GM18873 (cell line): ENCODE data around the gene TUBE1.
A peak's percentile ranks its signal among the peaks of the same experiment; 100 is the strongest.

ENCODE experiments used
- ATAC-seq: cut with Tn5 transposase; IDR thresholded peaks from one replicate; pipeline ENCODE4 v1.9.1; 2021; ENCODE audit warnings: mild to moderate bottlenecking, moderate library complexity, moderate number of reproducible peaks; ENCODE audit not compliant: unreplicated experiment, low FRiP score

TUBE1 gene

DNA sequence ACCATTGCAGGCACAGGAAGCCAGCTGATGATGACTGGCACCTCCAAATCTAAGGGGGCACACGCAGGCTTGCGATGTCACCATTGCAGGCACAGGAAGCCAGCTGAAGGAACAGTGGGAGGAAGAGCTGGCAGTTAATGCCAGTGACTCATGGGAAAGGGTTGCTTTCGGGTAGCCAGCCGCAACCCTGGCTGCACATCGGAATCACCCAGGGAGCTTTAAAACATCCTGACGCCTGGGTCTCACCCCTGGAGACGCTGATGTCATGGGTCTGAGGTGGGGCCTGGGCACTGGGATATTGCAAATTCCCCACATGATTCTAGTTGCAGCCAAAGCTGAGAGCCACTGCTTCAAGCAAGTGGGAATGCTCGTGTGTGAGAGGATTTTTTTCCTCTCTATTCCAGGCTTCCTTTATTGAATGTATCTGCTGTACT lies 49.5 kb downstream of the TUBE1 start:
- ATAC-seq = no peak

DNA sequence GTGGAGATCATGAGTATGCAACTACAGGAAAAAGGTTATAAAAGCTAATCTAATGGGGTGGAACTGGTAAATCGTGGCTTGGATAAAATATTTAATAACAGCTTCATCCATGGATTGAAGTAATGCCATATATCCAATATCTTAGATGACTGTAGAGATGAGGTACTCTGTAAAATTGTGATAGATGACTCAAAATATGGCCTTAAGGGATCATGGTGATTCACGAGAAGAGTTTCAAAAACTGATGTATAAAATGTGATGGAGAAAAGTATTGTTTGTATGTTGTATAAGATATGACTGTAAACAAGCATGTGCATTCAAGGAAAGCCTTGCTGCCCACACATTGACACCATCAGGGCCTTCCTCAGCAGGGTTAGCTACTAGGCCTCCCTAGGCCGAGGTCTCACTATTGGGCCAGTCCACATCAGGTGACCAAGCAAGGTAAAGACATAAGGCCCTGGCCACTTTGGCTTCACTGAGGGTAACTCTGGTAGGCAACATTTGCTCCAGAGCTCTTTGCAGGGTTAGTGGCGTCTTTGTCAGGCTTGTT lies 51.1 kb downstream of the TUBE1 start:
- ATAC-seq = no peak

DNA sequence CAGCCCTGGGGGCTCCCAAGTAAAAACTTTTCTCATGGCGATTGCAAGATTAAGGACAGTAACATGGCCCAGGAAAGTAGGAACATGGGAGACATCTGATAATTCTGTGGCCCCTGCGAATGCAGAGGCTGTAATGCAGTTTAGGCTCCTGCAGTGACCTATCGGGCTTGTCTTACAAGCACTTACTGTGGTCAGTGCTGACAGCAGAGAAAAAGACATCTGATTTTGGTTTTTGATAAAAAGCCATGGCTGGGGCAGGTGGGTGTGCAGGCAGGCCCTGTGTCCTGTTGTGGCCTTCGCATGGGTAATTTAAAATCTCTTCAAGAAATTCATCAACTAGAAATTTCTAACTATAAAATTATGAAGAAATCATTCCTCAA lies 52.7 kb downstream of the TUBE1 start:
- no peak for ATAC-seq

DNA sequence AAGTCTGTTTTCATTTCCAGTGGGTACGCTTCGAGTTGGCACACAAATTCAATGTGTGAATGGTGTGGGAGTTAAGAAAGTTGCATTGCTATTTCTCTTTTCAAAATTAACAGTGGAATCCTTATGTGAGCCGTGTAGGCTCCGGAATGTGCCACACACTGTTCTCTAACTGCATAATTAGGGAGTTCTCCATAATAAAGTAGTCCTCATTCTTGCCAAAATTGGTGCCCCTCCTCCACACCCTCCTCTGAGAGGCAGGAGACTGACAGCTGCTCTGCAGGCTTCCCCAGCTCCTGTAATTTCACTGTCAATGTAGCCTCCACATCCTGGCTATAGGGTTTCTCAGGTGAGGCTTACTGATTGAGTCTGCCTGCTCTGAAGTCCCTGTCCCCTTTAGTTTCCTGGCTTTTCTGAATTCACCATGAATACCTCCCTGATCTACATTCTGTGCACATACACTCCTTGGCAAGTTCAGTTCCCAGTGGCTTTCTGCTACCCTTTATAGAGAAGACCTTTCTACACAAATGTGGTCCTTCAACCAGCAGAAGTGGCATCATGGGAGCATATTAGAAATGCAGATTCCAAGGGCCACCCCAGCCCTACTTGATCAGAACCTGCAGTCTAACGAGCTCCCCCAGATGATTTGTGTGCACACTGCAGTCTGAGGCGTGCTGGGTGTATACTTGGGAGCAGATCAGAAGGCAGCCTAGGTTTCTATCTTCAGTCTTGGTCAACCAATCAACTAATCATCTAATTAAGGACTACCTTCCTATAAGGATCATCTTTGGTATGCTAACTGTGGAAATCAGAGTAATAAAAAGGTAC lies 53.3 kb downstream of the TUBE1 start:
- ATAC-seq = no peak

DNA sequence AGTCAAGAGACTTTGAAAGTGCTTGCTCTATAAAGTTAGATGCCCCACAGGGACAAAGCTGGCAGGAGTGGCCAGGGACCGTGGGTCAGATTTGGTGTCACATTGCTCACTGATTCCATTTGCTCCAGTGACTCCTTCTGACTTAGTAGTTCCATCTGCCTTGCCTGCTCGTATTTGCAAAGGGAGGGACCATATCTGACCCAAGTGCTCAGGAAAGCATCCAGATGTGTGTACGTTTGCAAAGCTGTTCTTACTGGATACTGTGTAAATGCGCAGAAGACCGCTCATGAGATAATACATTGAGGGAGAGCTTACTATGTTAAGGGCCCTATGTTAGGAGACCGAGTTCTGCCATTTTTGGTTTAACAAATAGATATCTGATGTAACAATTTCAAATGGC lies 54.6 kb downstream of the TUBE1 start:
- no peak for ATAC-seq

DNA sequence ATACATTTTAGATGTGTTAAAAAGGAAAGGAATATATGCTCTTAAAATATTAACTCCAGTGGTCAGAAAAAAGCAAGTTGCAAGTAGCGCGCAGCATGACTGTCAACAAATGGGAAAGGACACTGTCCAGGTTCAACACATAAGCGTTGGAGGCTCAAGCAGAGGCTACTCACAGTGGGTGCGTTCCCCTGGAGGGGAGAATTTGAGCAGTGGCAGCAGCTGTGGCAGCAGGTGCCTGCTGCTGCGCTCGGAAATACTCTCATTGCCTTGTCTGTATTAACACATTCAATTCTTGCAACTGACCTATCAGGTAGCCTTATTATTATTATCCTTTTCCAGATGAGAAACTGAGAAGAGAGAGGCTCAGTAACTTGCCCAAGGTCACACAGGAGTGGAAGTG lies 55.3 kb downstream of the TUBE1 start:
- no peak for ATAC-seq

DNA sequence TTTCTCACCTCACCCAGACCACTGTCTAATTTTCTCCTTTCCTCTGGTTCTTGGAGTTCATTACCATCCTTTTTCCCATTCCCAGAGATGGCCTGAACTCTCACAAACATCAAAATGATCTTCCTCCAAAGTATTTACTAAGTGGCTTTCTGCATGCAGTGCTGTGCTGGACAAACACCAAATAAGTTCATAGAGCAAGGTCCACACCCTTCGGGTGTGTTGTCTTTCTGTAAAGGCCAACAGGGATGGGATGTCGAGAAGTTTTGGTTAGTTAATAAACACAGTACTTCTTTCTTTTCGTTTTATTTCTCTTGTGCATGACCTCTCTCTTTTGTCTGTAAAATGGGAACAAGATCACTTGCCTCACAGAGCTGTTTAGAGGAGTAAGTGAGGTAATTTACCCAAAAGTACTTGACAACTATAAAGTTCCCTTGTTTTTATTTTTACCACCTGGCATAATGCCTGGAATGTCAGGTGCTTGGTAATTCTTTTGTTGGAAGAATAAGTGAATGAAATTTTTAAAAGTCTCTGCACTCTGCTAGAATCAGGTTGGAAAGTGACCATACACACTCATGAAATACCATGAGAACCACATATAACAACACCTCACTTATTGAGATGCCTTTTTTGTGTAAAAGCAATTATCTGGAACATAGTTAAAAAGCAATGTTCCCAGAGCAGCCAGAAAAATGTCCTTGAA lies 56.2 kb downstream of the TUBE1 start:
- no peak for ATAC-seq

DNA sequence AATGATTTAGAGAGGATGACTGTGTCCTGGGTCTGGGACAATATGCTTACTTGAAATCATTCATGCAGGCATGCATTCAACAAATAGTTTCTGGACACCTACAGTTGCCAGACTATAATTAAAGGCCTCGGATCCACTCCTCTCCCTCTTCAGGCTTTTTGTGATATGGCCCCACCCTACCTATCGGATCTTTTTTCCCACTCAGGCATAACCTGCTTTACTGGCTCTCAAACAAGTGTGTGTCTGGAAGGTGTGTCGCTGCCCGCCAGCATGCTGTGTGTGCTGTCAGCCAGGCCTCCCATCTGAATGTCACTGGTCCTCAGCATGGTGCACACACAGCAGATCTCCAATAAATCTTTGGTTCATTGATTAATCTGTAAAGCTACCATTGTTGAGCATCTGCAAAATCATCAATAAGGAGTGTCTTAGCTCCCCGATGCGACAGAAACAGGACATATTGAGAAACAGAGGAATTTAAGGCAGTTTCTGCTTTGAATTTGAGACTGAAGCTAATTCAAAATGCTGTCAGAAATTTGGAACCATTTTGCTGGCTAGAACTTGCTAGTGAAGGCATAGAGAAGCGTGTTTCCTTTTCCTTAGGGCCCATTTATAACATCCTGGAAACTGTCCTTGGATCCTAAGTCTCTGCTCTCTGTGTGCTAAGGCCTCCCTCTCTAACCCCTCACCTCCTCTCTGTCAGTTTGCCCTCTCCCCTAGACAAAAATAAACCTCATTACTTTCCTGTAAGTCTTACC lies 56.9 kb downstream of the TUBE1 start:
- ATAC-seq = no peak

DNA sequence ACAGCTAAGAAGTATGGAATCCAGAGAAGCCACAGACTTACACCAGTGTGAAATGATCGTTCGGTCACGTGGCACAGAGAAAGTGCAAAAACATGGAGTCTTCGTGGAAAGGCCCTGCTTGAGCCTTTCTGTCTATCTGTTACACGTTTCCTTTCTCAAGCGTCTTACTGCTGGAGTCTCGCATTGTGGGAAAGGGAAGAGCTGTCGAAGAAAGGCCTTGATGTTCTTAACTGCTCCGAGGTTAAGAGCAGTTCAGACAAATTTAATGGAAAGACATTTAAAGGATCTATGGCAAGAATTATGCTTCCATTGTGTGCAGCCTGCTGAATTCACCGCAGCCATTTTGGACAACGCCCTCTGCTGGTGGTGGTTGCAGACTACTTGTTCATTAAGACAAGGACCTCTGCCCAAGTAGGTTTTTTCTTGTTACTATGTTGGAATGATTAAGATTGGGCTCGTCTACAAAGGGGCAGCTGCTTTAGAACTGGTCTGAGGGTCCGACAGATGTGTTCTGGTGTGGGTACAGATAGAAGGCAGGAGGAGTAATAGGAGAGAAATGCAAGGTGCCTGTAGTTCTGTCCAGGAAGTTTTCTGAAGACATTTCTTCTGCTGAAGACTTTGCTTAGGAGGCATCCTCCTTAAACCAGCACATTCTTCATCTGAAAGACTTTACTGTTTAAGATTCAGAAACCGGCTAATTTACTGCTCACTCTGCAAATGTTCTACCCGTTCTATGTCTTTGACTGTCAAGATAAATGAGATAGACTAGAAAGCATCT lies 58.0 kb downstream of the TUBE1 start:
- peak; percentile 67 for ATAC-seq

DNA sequence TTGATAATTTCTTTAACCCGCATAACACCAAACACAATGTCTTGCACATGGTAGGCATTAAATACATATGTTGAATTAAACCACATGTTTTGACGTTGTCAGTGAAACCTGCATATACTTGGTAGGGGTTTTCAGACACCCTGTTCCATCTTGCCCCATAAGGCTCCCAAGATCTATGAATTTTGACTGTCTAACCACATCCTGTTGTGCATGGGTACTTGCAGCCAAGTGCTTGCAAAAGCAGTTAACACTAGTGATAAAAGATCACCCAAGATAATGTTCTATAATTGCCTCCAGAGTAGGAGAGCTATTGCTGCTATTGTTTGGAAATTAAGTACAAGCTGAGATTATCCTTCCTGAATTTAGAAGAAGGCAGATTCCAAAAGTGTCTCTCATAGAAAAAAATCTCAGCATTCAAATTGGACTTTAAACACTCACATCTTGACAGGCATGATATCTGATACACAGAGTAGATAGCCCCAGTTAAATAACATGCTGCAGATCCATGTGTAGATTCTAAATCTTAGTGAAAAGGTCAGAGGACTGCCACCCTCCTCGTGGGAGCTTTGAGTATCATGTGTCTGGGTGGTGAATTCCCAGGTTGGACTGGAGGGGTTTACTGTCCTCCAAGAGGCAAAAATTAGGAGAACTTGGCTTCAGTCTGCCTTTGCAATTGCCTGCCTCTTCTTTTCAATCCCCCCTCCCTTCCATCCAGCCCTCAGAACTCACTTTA lies 59.2 kb downstream of the TUBE1 start:
- no peak for ATAC-seq

DNA sequence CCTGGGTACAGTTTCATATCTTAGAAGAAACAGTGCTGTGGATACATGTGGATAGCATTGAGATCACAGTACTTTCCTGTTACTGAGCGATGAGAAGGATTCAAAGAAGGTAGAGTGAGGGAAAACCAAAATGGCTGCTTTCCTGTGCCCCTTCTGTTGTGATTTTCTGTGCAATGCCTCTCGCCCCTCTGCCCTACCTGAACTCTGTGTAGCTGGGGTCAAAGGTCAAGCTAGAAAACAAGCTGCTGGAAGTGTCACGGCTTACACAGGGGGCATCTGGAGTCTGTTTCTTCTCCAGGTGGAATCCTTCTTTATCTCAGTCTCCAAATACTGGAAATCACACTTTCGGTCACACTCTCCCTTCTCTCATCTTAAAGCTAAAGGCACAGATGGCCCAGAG lies 60.3 kb downstream of the TUBE1 start:
- ATAC-seq = no peak

DNA sequence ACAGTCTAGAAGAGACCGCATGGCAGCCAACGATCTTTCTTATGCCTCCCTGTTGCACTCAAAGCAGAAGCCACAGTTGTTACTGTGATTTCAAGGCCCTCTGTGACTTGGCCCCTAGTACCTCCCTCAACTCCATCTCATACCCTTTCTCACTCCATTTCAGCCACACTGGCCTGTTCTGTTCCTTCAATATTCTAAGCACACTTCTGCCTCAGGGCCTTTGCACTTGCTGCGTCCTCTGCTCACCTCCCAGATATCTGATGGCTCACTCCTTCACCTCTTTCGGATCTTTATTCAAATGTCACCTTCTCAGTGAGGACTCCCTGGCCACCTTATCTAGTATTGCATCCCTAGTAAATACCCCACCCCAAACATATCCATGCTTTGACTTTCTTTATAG lies 62.8 kb downstream of the TUBE1 start:
- no peak for ATAC-seq

DNA sequence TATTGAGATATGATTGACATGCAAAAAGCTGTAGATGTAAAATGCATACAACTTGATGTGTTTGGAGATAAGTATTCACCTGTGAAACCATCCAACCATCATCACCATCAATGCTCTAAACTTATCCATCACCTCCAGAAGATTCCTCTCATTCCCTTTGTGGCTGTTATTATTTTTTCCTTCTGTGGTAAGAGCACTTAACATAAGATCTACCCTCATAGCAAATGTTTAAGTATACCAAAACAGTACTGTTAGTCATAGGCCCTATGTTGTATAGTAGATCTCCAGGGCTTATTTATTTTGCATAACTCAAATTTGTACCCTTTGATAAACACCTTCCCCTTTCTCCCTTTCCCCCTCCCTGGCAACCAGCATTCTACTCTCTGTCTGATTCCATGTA lies 64.5 kb downstream of the TUBE1 start:
- ATAC-seq = no peak

DNA sequence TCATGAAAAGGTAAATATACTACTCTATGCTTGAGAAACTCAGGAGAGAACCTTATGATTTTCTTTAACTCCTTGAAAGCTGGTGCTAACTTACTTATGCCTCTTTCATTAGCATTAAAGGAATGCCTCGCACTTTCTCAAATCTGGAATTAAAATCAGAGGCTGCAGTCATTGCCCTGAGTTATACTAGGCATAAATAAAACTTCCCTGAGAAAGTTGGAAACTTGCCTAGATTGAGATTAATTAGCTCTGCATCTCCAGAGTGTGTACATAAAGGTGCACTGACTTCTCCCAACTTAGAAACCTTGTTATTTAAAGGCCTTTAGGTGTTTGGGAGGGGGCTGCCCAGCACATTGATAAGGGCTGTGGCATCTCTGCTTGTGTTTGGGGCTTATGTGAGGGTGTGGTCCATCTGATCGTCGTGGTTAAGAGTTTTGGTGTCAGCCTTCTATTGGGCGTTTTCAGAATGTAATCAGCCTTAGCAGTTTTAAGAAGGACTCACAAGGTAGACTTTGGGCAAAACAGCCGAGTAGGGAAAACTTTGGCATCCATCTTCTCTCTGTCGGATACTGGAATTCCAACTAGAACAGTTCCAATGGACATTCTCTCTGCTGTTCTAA lies 65.5 kb downstream of the TUBE1 start:
- ATAC-seq = no peak
